ENCODE results near the gene URB2.

Gene URB2

GRCh38 chr1:229643996-229644745 is 18.1 kb downstream of the URB2 start:
- DNase-seq (ENCODE audit: low read depth in 2 of 2, low spot score in 1 of 2): no peak

DNA sequence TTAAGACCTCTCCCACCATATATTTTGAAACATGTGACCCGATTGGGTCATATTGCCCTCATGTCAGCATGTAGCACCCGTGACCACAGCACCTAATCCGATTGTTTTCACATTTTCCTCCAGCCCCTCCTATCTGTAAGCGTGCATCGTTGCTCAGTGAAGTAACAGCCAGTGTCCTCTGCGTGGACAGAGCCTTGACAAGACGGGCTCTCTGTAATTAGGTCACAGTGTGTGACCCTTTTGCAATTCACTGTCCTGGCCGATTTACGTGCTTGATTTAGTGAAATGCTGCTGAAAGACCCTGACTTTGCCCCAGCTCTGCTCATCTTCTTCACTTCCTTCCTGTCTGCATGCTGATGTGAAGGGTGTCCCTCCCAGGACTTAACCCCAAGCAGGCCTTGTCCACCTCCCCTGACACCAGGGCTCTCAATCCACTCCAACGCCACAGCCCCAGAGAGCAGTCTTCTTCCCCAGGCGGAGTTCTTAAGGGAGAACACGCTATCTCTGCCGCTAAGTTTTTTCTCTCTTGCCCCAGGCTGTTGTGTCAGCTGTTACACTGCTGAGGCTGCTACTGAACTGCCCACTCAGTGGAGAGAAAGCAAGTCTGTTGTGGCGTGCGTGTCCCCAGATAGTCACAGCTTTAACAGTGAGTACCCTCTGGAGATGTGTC is 19.4 kb downstream of the URB2 start:
- no peak for DNase-seq (ENCODE audit: low read depth in 2 of 2, low spot score in 1 of 2)

GRCh38 chr1:229648406-229648805 is 22.4 kb downstream of the URB2 start:
- DNase-seq (ENCODE audit: low read depth in 2 of 2, low spot score in 1 of 2): no peak

DNA sequence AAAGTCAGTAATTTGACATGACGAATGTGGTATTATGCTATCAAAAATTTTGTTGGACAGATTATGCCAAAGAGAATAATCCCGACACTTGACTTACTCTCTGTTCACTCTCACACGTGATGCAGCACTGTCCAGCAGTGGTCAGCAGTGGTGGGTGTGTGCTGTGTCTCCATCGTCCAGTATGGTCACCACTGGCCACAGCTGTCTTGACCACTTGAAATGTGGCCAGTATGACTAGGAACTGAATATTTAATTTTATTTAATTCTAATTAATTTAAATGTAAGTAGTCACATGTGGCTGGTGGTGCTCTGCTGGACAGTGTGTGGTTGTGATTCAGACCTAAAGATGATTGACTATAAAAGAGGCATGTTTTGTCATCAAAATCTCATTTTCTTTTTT is 24.0 kb downstream of the URB2 start:
- DNase-seq (ENCODE audit: low read depth in 2 of 2, low spot score in 1 of 2): no peak

- no peak for DNase-seq (ENCODE audit: low read depth in 2 of 2, low spot score in 1 of 2)
Observed at GRCh38 chr1:229651546-229651945, 25.5 kb downstream of the URB2 start.

DNA sequence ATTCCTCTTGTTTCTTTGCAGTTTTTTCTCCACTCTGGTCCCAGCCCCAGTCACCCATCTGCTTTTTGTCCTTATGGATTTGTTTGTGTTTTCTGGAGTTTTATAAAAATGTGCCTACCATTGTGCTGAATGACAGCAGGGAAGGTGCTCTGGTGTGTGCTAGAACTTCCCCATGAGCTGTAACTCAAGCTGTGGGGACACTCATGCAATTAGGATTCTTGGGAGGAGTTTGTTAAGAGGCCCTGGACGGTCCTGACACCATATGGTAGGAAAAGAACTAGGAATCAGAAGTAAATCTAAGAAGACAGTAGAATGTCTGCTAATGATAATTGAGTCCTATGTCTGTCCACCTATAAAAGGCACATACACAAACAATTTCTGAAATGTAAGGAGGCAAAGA is 27.4 kb downstream of the URB2 start:
- DNase-seq (ENCODE audit: low read depth in 2 of 2, low spot score in 1 of 2): no peak

GRCh38 chr1:229655781-229656180 is 29.7 kb downstream of the URB2 start:
- DNase-seq (ENCODE audit: low read depth in 2 of 2, low spot score in 1 of 2): no peak

- DNase-seq (ENCODE audit: low read depth in 2 of 2, low spot score in 1 of 2): no peak
Observed at GRCh38 chr1:229657993-229658755, 32.1 kb downstream of the URB2 start.

GRCh38 chr1:229661022-229661877 is 35.2 kb downstream of the URB2 start:
- DNase-seq (ENCODE audit: low read depth in 2 of 2, low spot score in 1 of 2): peak; percentile 16 to 47

GRCh38 chr1:229661897-229662296 is 35.9 kb downstream of the URB2 start:
- DNase-seq (ENCODE audit: low read depth in 2 of 2, low spot score in 1 of 2): no peak

DNA sequence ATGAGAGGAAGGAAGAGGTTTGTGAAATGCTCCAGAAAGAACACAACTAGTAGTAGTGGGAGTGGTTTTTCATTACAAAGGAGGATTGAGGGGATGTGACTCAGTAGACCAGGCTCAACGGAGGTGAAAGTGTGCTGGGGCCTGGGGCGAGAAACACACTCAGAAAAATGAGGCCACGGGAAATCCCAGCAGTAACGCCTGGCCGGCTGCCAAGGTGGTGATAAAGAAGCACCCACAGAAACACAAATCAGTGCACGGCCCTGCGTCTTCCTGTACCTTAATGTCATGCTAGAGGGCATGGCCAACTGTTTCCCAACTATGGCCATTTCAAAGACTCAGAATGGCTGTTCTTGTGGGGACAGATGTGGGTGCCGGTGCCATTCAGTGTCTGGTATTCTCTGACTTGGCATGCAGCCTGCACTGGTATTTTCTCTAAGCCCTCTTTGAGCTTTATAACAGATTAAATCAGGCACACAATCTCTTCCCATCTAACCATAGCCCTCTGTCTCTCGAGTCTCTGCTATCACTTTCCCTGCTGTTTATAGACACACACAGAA is 38.2 kb downstream of the URB2 start:
- peak; percentile 38 to 54 for DNase-seq (ENCODE audit: low read depth in 2 of 2, low spot score in 1 of 2)

DNA sequence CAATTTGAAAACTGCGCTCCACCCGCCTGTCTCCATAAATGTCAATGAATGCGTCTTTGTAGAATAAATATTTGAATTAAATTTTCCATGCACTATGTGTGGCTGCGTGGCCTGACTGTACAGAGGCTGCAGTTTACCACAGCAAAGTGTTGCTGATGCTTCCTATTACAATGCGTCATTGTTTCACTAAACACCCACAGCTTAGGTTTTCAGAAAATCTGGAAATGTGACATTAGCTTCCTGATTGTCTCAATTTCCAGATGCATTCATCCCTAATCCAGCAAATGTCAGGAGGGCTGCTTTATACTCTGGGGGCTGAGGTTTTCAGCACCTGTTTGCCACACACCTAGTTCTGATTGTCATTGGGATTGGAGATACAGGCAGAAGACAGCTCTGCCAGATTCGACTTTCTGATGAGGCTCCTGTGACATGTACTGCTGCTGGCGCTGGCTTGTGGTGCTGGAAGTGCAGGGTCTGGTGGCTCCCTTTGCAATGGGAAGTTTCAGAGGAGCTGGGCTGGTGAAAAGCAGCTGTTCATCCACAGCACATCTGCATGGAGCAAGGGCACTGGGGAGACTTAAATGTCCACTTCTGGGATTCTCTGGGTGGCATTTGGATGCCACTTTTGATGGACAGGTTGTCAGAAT is 40.0 kb downstream of the URB2 start:
- no peak for DNase-seq (ENCODE audit: low read depth in 2 of 2, low spot score in 1 of 2)

GRCh38 chr1:229666585-229666984 is 40.5 kb downstream of the URB2 start:
- no peak for DNase-seq (ENCODE audit: low read depth in 2 of 2, low spot score in 1 of 2)

DNA sequence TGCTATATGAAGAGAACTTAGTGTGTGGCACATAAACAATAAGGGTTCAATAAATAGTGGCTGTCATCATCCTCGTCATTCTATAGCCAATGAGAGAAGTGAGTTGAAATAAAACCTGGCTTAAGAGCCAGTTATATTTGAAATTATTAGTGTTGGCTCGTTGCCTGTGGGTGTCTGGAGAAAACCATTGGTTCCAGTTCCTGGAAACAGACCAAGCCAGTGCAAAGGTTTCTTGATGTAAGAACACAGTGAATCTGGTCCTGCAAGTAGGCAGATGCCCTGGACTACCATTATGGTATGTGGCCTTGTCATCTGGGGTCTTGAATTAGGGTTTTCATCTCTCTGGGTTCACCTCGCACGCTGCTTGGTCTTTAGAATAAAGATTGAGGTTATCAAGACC is 43.3 kb downstream of the URB2 start:
- no peak for DNase-seq (ENCODE audit: low read depth in 2 of 2, low spot score in 1 of 2)

DNA sequence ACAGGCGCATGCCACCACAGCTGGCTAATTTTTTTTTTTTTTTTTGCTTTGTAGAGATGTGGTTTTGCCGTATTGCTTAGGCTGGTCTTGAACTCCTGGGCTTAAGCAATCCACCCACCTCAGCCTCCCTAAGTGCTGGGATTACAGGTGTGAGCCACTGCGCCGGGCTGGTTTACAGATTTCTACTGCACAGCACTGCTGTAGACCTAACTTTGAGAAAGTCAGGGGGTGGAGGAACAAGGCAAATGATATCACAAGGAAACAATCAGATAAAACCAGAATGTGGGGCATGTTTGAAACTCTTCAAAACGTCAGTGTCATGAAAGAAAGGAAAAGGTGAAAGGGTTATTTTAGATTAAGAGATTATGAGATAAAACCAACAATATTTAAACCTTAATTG is 45.3 kb downstream of the URB2 start:
- no peak for DNase-seq (ENCODE audit: low read depth in 2 of 2, low spot score in 1 of 2)

DNA sequence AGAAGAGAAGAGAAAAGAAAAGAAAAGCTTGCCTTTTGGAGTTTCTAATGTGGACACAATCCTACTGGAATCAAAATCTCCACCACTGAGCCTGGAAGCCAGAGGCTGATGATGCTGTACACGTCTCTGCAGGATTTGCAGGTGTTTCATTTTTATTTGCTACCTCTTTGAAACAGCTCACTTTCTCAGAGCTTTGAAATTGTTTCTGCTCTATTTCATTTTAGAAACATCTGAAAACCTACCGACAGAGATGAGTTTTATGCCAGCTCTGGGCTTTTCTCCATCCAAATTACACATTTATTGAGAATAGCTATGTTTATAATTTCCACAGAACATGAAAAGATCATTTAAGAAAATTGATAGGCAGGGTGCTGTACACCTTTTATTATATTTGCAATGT is 46.2 kb downstream of the URB2 start:
- DNase-seq (ENCODE audit: low read depth in 2 of 2, low spot score in 1 of 2): no peak

GRCh38 chr1:229674042-229674441 is 48.0 kb downstream of the URB2 start:
- no peak for DNase-seq (ENCODE audit: low read depth in 2 of 2, low spot score in 1 of 2)

GRCh38 chr1:229675396-229675795 is 49.3 kb downstream of the URB2 start:
- no peak for DNase-seq (ENCODE audit: low read depth in 2 of 2, low spot score in 1 of 2)

GRCh38 chr1:229685149-229685548 is 59.1 kb downstream of the URB2 start:
- no peak for DNase-seq (ENCODE audit: low read depth in 2 of 2, low spot score in 1 of 2)

DNA sequence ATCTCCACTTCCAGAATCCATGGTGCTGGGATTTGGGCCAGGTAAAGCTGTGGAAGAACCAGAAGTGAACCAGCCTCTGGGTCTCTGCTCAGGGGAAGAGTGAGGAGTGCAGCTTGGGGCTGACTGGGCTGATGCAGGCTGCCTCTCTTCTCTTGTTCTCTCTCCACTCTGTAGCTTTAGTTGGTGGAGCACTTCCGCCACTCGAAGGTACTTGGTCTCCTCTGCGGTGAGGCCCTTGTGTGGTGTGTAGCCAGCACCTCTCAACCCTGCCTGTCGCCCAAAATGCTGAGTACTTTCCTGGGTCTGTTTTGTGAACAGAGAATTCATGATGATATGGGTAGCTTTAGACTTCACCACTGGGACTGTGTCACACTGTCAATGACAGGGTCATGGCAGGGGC is 63.2 kb downstream of the URB2 start:
- no peak for DNase-seq (ENCODE audit: low read depth in 2 of 2, low spot score in 1 of 2)
